ENCODE measurements around the gene DCBLD2. TPM values are rescaled to one million over a fixed set of nuclear protein-coding genes. Genes with fewer than 3 reads are reported as not detected.

DCBLD2 gene
- total RNA-seq, 2 donors from 2014 or later = 15.3 to 22.4 TPM

GRCh38 chr3:98750276-98750919 is 151.1 kb downstream of the DCBLD2 start:
- TF ChIP-seq POLR2A (IDR thresholded peaks at IDR 0.05) = no peak
- TF ChIP-seq, protein P1, sequence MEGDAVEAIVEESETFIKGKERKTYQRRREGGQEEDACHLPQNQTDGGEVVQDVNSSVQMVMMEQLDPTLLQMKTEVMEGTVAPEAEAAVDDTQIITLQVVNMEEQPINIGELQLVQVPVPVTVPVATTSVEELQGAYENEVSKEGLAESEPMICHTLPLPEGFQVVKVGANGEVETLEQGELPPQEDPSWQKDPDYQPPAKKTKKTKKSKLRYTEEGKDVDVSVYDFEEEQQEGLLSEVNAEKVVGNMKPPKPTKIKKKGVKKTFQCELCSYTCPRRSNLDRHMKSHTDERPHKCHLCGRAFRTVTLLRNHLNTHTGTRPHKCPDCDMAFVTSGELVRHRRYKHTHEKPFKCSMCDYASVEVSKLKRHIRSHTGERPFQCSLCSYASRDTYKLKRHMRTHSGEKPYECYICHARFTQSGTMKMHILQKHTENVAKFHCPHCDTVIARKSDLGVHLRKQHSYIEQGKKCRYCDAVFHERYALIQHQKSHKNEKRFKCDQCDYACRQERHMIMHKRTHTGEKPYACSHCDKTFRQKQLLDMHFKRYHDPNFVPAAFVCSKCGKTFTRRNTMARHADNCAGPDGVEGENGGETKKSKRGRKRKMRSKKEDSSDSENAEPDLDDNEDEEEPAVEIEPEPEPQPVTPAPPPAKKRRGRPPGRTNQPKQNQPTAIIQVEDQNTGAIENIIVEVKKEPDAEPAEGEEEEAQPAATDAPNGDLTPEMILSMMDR (IDR thresholded peaks at IDR 0.05) = no peak
- no peaks in the 10 kb centered on the region for H3K36me3 ChIP-seq (replicated peaks in 1 of 2; ENCODE audit: insufficient read depth in 1 of 2, low read depth in 2 of 2)
- WGBS, 2 donors = 57 to 76% methylated on average over 1 of the region's 1 CpG
- no peak for DNase-seq
- H3K9me3 ChIP-seq = no peaks in the 10 kb centered on the region
- intact Hi-C loops (cut with DNase I) = no loop called here
- H3K4me3 ChIP-seq = no peak overlapping the region
- no peak overlapping the region for H3K27ac ChIP-seq
- H3K4me1 ChIP-seq = peaks cover 6% of the 10 kb centered on the region
- H3K27me3 ChIP-seq = no peaks in the 10 kb centered on the region
- ATAC-seq = peak; percentile 58

DNA sequence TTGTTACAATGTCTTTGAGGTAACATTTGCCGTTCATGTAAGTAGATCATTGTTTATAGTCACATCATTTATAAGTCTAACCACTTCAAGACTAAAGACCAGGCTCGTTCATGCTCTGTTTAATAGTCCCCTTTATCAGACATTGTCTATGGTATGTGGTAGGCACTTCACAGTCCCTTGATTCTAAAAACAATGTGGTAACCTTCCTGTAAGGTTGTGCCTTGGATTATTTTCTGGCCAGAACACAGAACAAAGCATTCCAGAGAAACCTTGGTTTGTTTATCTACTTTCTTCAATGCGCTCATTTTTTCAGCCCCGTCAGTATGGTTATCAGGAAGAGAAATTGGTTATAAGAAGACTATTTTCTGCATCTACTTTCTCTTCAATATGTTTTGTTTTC is 154.6 kb downstream of the DCBLD2 start:
- intact Hi-C loops (cut with DNase I) = no loop called here
- peak overlapping the region in 1 of 4 donors; percentile 43 for H3K27ac ChIP-seq
- 55% methylated on average over 4 of the region's 4 CpGs for WGBS, 2 donors
- H3K4me3 ChIP-seq = no peak overlapping the region
- H3K27me3 ChIP-seq = no peaks in the 10 kb centered on the region
- ATAC-seq = no peak
- no peaks in the 10 kb centered on the region for H3K36me3 ChIP-seq (replicated peaks in 1 of 2; ENCODE audit: insufficient read depth in 1 of 2, low read depth in 2 of 2)
- H3K9me3 ChIP-seq = no peaks in the 10 kb centered on the region
- no peak for DNase-seq
- peaks cover 6% of the 10 kb centered on the region for H3K4me1 ChIP-seq
- TF ChIP-seq, protein P1 (IDR thresholded peaks at IDR 0.05) = no peak
- no peak for TF ChIP-seq POLR2A (IDR thresholded peaks at IDR 0.05)

DNA sequence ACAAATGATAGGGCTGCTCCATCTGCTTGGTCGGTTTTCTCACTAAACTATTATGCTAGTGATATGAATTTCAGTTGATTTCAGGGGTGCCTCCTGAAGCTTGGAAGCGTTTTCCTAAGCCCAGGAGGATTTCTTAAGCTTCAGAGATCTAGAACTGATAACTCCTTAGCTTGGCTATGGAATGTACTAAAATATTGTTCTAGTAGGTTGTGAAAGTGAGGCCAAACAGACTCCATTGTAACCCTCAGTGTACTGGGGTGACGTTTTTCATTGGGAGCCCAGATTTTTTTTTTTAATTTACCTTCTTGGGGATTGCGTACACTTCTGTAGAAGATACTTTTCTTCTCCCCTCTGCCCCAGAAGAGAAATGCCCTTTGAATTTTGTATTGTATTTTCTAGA is 155.4 kb downstream of the DCBLD2 start:
- no peaks in the 10 kb centered on the region for H3K9me3 ChIP-seq
- H3K36me3 ChIP-seq (replicated peaks in 1 of 2; ENCODE audit: insufficient read depth in 1 of 2, low read depth in 2 of 2) = no peaks in the 10 kb centered on the region
- TF ChIP-seq POLR2A (IDR thresholded peaks at IDR 0.05) = no peak
- TF ChIP-seq, protein P1 (IDR thresholded peaks at IDR 0.05) = no peak
- no peaks in the 10 kb centered on the region for H3K27me3 ChIP-seq
- intact Hi-C loops (cut with DNase I) = no loop called here
- H3K4me3 ChIP-seq = no peak overlapping the region
- peaks cover 6% of the 10 kb centered on the region for H3K4me1 ChIP-seq
- 72 to 81% methylated on average over 4 of the region's 4 CpGs for WGBS, 2 donors
- ATAC-seq (no peak), DNase-seq (no peak)
- H3K27ac ChIP-seq = no peak overlapping the region

Small RNAs within 50 kb of the gene (small RNA-seq; reads per million reads assigned to genes)
- gene RNU6-1263P (not detected), gene RNU6-26P (not detected)

Other genes starting within 250 kb of the DCBLD2 start
- 10 to 100 TPM in 1 of 2 donors, 1 to 10 TPM in 1; 8.0 to 35.3 TPM for gene ST3GAL6, start 138.4 kb downstream of the DCBLD2 start, total RNA-seq

All from body of pancreas (tissue), 4 donors.